Activated T-cell treated with anti-CD3 and anti-CD28 coated beads, Interleukin-2, amount 50 U/mL, for 72 hours (primary cell): Measurements from ENCODE around the gene SIGLEC1. TPM values are rescaled to one million over a fixed set of nuclear protein-coding genes. Genes with fewer than 3 reads are reported as not detected.

Source experiments
- ATAC-seq, 2 donors: fragments of 150-1000 bp; cut with Tn5 transposase; replicated peaks in 1 of 2; 2 replicates each; pipeline ENCODE4 v1.10.0; 2021; ENCODE audit warnings: moderate library complexity in 2 of 2, mild to moderate bottlenecking in 1 of 2
- DNase-seq, 2 donors: peaks; one replicate each; pipeline ENCODE4 v3.0.0; 2021 to 2022; ENCODE audit warnings: mixed read lengths in 1 of 2
- H3K27ac Mint-ChIP-seq: one replicate; pipeline ENCODE4 v1.8.0; 2022; ENCODE audit warnings: mild to moderate bottlenecking, moderate library complexity, mixed read lengths
- H3K27me3 Mint-ChIP-seq: one replicate; pipeline ENCODE4 v1.8.0; 2022; ENCODE audit warnings: low read depth, mixed read lengths
- H3K36me3 Mint-ChIP-seq, 2 donors: one replicate each; pipeline ENCODE4 v1.8.0; 2022; ENCODE audit warnings: mixed read lengths in 2 of 2, mild to moderate bottlenecking in 1 of 2; ENCODE audit not compliant: insufficient read depth in 2 of 2
- H3K4me1 Mint-ChIP-seq: one replicate; pipeline ENCODE4 v1.8.0; 2022; ENCODE audit warnings: low read depth, mixed read lengths
- H3K4me3 Mint-ChIP-seq, 2 donors: one replicate each; pipeline ENCODE4 v1.8.0; 2022; ENCODE audit warnings: mild to moderate bottlenecking in 2 of 2, mixed read lengths in 2 of 2, moderate library complexity in 2 of 2
- H3K9me3 Mint-ChIP-seq, 2 donors: one replicate each; pipeline ENCODE4 v1.8.0; 2022; ENCODE audit warnings: mixed read lengths in 2 of 2
- total RNA-seq, 2 donors: library from RNA; stranded (reverse); gene quantifications; one replicate each; pipeline ENCODE4 v1.2.3, GENCODE V29; 2022

SIGLEC1 gene
- total RNA-seq, 2 donors from 2014 or later, result 0.02 TPM; not detected in 1

DNA sequence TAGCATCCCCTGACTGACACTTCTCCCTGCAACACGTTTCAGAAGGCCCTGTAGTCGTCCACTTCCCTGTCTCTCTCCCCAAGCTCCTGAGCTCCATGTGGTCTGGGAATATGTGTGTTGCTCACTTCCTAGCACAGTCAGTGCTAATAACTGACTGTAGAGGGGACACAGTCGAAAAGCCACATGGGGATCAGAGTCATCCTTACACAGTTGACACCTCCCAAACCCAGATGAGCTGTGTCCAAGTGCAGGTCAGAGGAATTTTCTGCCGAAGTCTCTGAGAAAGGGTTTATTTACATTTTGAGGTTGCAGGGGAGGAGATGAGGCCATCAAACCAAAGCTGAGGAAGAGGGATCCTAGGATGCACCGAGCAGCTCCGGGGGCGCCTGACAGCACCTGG lies 27.1 kb downstream of the SIGLEC1 start:
- no peak overlapping the region for H3K27ac Mint-ChIP-seq
- DNase-seq, result no peak
- no peaks in the 10 kb centered on the region for H3K9me3 Mint-ChIP-seq
- peaks cover 61% of the 10 kb centered on the region for H3K27me3 Mint-ChIP-seq
- no peak for ATAC-seq
- H3K36me3 Mint-ChIP-seq, result no peaks in the 10 kb centered on the region
- no peaks in the 10 kb centered on the region for H3K4me1 Mint-ChIP-seq
- H3K4me3 Mint-ChIP-seq, result no peak overlapping the region

DNA sequence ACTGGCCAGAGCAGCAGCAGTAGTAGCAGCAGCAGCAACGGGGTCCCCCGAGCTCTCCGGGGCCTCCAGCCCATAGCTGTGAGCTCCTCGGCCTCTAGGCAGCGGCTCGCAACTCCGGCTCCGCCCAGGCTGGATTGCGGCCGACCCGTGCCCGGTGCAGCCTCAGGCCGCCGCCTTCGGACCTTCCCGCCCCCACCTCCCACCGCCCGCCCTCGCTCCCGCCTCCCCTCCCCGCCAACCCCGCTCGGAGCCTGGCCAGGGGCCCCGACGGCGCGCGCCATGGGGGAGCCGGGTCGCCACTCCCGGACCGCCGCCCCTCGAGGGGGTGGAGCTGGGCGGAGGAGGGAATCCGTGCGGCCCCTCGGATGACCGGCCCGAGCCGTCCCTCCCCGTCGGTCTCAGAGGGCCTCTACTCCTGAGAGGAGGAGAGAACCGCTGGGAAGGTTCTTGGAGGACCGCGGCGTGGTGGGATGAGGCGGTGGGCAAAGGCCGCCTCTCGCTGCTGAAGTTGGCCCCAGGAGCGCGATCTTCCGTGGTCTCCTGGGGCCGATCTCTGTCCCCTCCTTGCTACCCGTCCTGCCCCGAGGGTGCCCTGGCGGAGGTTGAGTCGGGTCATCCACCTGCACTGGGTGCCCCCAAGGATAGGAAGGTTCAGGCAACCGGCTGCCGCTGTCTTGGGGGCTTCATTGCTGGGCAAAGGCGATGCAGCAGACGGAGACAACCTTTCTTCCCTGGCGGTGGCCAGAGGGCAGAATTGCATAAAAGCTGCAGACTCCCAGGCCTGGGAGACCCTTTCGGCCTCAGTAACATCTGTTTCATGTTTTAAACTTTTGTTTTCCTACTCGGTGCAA lies 30.2 kb downstream of the SIGLEC1 start, which contains the start of gene ADAM33:
Gene ADAM33 (minus strand): TSS at position 80 of the 851 bp plus-strand sequence. CDS start 6 bp downstream, at position 74.
- Mint-ChIP-seq H3K36me3 (no peaks in the 10 kb centered on the region), H3K9me3 (no peaks in the 10 kb centered on the region), H3K4me1 (no peaks in the 10 kb centered on the region), H3K27ac (no peak within 1 kb of the TSS), H3K27me3 (peaks cover 73% of the 10 kb centered on the region), H3K4me3 (peak within 1 kb of the TSS in 1 of 2 donors; percentile 7)
- ATAC-seq (no peak), DNase-seq (no peak)

DNA sequence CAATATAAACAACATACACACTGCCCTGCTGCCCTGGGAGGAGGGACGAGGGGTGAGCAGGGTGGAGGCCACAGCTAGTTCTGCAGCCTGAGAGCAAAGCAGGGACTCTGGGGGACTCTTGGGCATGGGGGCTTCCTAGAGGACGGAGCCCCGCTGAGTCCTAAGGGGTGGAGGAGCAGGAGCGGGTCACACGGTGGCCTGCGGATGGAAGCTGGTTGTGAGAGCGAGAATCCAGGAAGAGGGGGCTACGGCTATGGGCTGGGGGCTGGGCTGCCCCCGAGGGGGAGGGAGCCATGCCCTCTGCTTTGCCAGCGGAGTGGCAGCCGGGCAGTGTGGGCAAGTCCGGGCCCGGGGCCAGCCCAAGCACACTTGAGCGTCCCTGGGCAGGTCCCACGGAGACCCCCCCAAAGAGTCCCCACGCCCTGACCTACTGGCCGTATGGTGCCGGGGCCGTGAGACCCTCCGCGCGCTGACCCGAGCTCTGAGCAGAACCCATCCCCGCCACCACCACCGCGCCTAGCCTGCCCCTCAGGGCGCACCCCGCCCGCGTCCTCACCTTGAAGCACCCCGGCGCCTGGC lies 31.0 kb downstream of the SIGLEC1 start:
- peaks cover 71% of the 10 kb centered on the region for H3K27me3 Mint-ChIP-seq
- DNase-seq (no peak), ATAC-seq (no peak)
- H3K9me3 Mint-ChIP-seq, result no peaks in the 10 kb centered on the region
- peak overlapping the region in 1 of 2 donors; percentile 7 for H3K4me3 Mint-ChIP-seq
- H3K4me1 Mint-ChIP-seq, result peaks cover 4% of the 10 kb centered on the region
- H3K36me3 Mint-ChIP-seq, result no peaks in the 10 kb centered on the region
- H3K27ac Mint-ChIP-seq, result no peak overlapping the region

DNA sequence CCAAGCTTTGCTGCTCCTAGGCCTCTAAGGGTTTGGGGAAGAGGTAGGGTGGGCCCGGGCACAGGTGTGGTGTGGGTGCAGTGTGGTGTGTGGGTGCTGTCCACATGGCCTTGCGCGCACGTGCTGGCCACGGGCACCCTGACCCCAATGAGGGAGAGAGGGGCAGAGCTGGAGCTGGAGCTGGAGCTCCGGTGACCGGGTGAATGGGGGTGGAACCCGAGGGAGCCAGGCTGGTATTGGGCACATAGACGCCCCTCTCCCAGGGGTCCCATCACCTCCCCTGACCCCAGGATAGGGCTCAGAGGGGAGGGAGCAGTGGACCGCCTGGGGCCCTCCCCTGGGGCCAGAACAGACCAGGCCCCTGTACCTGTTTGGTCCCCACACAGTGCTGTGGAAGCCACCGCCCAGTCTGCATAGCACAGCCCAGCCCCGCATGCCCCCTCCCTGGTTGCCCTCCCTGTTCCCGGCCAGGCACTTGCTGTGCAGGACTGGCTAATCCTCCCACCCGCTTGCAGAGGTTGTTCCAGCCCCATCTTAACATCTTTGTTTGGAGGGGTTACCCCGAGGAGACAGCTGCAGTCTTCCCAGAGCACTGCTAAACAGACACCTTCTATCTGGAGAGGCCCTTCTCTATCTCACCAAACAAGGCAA lies 31.6 kb downstream of the SIGLEC1 start:
- H3K4me3 Mint-ChIP-seq, result no peak overlapping the region
- no peak overlapping the region for H3K27ac Mint-ChIP-seq
- no peaks in the 10 kb centered on the region for H3K36me3 Mint-ChIP-seq
- DNase-seq (no peak), ATAC-seq (no peak)
- peaks cover 74% of the 10 kb centered on the region for H3K27me3 Mint-ChIP-seq
- H3K4me1 Mint-ChIP-seq, result peaks cover 5% of the 10 kb centered on the region
- no peaks in the 10 kb centered on the region for H3K9me3 Mint-ChIP-seq

DNA sequence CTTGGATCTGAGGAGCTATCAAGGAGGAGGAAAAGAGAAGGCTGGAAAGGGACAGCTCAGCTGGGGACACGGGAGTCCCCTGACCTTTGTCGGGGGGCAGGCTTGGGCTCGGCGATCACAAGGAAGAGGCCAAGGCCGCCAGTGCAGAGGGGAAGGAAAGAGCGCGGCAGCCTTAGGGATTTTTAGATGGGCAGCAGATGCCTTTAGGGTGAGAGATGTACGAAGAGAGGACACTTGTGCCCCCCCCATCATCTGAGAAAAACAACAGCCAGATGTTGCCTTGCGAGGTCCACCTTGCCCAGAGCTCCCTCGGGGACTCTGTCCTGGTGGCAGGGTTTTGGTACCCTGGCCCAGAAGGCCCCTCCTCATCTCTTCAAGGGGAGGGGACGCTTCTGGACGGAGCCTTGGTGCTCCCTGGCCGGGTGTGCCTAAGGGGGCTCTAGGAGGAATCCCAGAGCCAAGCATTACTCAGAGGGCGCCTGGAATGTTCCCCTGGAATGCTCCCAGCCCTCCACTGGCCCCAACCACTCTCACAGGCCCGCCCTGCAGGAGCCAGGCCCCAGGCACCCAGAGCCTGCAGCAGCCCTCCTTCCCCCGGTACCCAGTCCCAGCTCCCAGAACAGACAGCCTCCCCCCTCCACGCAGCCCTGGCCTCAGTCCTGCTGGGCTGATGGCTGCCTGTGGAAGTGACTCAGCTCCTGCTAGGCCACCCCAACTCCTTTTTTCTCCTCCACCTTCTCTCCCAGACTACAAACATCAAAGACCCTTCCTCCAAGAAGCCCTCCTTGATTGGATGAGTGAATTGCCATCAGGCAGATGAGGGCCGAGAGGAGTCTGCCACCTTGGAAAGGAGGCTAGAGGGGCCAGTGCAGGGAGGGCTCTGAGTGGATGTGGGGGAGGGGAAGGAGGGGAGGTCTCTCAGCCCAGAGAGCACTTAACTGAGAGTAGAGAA lies 32.4 kb downstream of the SIGLEC1 start:
- peaks cover 5% of the 10 kb centered on the region for H3K4me1 Mint-ChIP-seq
- ATAC-seq (no peak), DNase-seq (no peak)
- no peaks in the 10 kb centered on the region for H3K9me3 Mint-ChIP-seq
- peaks cover 76% of the 10 kb centered on the region for H3K27me3 Mint-ChIP-seq
- H3K36me3 Mint-ChIP-seq, result no peaks in the 10 kb centered on the region
- H3K27ac Mint-ChIP-seq, result no peak overlapping the region
- H3K4me3 Mint-ChIP-seq, result no peak overlapping the region

DNA sequence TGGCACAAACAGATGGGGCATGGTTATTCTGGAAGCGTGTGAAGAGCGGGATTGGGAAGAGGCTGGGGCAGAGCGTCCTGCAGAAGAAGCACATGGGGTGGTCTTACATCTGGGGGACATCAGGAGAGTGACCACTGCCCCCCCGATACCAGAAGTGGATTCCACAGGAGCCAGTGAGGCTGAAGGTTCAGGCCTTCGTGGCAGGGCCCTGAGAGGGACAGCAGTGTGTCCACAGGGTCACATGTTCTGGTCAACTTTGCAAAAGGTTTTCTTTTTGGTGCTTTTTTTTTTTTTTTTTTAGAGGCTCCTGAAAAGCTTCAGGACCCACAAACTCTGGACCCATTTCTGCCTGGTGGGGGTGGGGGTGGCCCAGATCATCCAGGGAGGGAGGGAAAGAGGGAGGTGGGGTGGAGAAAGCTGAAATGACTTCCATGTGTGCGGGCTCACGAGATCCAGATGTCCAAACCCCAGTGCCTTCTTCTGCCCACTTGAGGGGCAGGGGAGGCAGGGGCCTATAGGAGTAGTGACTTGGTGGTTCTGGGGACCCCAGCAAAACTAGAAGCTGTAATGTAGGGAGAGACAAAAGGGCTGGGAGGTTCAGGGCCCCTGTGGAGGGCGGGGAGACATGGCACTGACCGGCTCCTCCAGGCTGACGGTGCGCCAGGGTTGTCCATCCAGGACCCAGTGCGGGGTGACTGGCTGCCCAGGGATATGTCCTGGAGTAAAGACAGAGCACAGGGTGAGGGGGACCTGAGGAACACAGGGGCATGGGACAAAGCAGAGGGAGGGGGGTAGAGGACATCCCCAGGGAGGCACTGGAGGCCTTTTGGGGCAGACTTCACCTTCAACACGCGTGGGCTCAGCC lies 33.3 kb downstream of the SIGLEC1 start:
- H3K36me3 Mint-ChIP-seq, result no peaks in the 10 kb centered on the region
- DNase-seq (no peak), ATAC-seq (no peak)
- peaks cover 78% of the 10 kb centered on the region for H3K27me3 Mint-ChIP-seq
- no peak overlapping the region for H3K27ac Mint-ChIP-seq
- H3K4me1 Mint-ChIP-seq, result peaks cover 5% of the 10 kb centered on the region
- no peak overlapping the region for H3K4me3 Mint-ChIP-seq
- no peaks in the 10 kb centered on the region for H3K9me3 Mint-ChIP-seq

DNA sequence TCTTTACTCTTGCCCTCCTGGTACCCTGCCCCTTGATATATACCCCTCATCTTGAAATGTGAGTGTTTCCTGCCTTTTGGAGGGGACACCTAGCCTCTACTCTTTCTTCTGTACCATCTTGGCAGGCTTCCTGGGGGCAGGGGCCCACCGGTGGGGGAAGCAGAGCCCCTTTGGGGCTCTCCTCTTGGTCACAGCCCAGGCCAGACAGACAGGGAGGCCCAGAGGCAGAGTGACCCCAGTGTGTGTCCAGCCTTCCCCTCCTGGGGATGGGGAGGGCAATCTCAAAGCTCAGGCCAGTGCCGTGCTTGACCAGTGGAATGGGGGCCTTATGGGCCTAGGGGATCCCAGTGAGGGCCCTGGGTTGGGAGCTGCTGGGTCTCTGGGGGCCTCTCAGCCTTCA lies 34.2 kb downstream of the SIGLEC1 start:
- no peaks in the 10 kb centered on the region for H3K36me3 Mint-ChIP-seq
- peaks cover 73% of the 10 kb centered on the region for H3K27me3 Mint-ChIP-seq
- H3K4me1 Mint-ChIP-seq, result peaks cover 5% of the 10 kb centered on the region
- H3K27ac Mint-ChIP-seq, result no peak overlapping the region
- H3K4me3 Mint-ChIP-seq, result no peak overlapping the region
- DNase-seq, result no peak
- no peak for ATAC-seq
- H3K9me3 Mint-ChIP-seq, result no peaks in the 10 kb centered on the region

DNA sequence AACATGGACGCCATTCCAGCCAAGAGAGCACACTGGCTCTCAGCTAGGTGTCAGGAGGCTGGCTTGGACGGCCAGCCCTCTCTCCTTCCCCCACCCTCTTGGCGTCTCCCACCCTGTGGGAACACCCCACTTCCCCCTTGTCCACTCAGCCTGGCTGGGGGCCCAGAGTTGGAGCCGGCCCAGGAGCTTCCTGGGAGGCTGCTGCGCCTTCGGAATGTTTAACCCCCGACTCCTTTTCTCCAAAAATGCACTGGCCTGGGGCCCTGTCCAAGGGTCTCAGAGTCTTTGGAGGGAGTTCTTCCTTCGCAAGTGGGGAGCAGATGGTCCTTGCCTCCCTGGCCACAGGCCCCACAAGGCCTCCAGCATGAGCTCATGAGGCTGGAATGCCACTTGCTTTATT lies 34.7 kb downstream of the SIGLEC1 start:
- no peak for DNase-seq
- H3K27me3 Mint-ChIP-seq, result peaks cover 69% of the 10 kb centered on the region
- no peak for ATAC-seq
- no peak overlapping the region for H3K4me3 Mint-ChIP-seq
- peaks cover 5% of the 10 kb centered on the region for H3K4me1 Mint-ChIP-seq
- no peaks in the 10 kb centered on the region for H3K36me3 Mint-ChIP-seq
- H3K27ac Mint-ChIP-seq, result no peak overlapping the region
- no peaks in the 10 kb centered on the region for H3K9me3 Mint-ChIP-seq

DNA sequence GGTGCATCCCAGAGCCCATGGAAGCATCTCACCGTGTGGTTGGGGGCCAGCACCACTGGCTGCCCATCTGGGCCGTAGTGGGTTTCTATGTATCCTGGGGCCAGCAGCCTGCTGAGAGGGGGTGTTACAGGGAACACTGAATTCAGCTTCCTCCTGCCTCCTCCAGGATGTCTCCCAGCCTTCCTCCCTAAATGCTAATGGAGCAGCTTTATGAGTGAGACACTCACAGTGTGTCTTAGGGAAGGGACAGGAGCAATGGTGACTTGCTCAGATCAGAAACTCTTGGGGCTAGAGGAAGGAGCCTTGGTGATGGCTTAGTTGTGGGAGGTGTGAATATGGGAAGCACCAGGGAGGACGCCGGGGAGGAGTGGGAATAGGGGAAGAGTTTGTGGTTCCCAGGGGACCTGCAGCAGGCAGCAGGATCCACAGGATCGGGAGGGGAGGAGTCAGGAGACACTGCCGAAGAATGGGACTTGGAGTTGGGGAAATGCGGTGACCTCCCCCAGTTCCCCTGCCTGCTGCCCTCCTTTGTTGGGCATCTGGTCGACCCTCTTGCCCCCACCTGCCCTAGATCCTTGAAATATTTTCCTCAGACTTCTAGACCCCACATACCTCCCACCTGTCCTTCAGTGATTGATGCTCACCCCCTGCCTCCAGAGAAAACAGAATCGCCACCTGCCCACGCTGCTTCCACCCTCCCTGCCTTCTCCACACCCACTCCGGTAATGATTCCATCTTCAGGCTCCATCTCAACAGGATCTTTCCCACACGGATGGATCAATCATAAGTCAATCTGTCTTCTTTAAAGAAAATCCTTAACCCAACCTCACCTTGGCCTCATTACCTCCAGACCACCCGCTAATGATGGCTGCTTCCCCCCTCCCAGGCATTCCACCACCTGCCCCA lies 37.2 kb downstream of the SIGLEC1 start:
- Mint-ChIP-seq H3K9me3 (no peaks in the 10 kb centered on the region), H3K4me1 (peaks cover 5% of the 10 kb centered on the region), H3K36me3 (no peaks in the 10 kb centered on the region), H3K4me3 (no peak overlapping the region), H3K27ac (no peak overlapping the region), H3K27me3 (peaks cover 63% of the 10 kb centered on the region)
- no peak for DNase-seq
- no peak for ATAC-seq

DNA sequence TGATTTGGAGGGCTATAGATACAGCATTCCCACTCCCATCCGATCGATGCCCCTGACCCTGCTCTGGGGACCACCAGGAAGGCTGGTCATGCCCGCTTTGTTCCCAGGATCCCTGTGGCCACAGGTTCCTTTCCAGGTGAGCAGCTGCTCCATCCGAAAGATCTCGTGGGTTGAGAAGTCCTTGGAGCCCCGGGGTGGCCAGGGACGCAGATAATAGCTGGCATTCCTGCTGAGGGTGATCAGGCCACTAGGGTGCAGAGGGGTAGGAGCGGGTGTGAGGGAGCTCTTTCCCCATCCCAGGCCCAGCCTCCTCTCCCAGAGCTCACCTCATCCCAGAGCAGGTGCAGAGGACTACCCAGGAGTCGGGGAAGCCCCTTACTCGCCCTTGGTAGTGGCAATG lies 38.0 kb downstream of the SIGLEC1 start:
- Mint-ChIP-seq H3K27me3 (peaks cover 62% of the 10 kb centered on the region), H3K36me3 (no peaks in the 10 kb centered on the region)

More for the DNA sequence above, 38.0 kb downstream of the SIGLEC1 start:
- H3K27ac Mint-ChIP-seq, result no peak overlapping the region
- peaks cover 5% of the 10 kb centered on the region for H3K4me1 Mint-ChIP-seq
- ATAC-seq (no peak), DNase-seq (no peak)
- no peaks in the 10 kb centered on the region for H3K9me3 Mint-ChIP-seq
- no peak overlapping the region for H3K4me3 Mint-ChIP-seq
